NCI-H1092 treated with DMSO at 0.1 percent for 48 hours (cell line): ENCODE measurements around the gene MOB1A.
"Not testable (repeated sequence)": the region's sequence is repeated elsewhere in the genome, so short reads cannot be mapped to it uniquely, and the experiment has no call there.

Experiments
- DNase-seq: peaks from one replicate; lab custom pipeline; 2025; lab: John Stamatoyannopoulos, UW

MOB1A gene

DNA sequence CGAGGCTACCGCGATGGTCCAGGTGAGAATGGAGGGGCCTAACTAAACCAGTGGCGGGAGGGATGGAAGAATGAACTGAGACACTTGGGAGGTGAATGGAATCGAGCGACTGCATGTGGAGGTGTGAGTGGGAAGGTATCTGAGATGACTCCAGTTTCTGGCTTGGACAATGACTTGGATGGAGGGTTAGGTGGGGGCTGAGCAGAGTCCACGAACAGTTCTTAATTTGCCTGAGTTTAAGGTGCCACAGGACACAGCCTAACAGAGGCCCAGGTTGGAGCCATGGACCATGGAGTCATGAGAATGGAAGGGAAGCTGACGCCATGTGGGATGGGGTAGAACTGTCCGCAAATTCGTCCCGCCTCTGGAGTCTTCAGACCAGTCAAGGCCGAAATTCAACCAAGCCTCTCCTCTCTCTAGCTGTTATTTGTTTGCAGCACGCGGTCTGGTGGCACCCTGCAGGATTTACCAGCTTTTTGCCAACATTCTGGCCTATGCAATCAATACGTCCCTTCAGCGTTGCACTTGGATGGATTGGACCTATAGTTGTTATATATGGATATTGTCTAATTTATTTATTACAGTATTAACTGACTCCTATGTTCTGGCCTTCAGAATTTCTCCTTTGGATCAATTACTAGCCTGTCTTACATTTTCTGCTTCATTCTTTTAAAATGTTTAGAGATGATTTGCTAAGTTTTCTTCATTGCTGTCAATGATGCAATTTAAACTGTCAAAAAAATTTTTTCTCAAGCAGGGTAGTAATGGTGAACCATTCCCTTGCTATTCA is 30.0 kb downstream of the MOB1A start:
- no peak for DNase-seq

DNA sequence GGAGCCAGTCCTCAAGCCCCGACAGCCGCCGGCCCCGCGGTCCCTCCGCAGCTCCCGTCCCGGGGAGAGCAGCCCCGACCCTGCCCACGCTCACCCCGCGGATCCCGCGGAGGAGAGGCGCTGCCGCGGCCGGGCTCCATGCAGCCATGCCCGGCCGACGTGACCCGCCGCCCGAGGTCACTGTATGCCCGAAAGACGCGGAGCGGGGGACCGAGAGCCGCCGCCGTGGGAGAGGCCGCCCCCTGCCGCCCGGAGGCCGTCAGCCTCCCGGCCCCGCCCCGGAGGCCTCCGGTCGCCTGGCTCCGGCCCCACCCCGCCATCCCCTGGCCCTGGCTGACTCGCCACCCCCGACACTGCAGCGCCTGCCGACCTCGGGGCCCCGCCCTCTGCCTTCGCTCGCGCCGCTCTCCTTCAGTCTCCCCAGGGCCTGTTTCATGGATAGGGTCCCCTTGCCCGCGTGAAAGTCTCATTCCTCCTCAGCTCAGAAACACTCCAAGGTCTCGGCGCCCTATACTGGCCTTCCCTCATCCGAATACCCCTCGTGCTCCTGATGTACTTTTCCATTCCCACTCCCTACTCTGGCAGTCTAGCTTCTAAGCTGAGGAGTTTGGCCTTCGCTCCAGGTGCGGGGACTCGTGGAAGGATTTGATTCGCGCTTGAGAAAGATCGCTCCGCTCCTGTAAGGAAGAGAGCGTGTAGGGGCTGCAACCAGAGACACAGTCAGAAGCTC is 30.8 kb downstream of the MOB1A start, which contains the start of gene BOLA3:
Gene BOLA3 (minus strand): TSS at position 186 of the 730 bp plus-strand sequence. CDS start 38 bp downstream, at position 148.
- peak; percentile 73 for DNase-seq

DNA sequence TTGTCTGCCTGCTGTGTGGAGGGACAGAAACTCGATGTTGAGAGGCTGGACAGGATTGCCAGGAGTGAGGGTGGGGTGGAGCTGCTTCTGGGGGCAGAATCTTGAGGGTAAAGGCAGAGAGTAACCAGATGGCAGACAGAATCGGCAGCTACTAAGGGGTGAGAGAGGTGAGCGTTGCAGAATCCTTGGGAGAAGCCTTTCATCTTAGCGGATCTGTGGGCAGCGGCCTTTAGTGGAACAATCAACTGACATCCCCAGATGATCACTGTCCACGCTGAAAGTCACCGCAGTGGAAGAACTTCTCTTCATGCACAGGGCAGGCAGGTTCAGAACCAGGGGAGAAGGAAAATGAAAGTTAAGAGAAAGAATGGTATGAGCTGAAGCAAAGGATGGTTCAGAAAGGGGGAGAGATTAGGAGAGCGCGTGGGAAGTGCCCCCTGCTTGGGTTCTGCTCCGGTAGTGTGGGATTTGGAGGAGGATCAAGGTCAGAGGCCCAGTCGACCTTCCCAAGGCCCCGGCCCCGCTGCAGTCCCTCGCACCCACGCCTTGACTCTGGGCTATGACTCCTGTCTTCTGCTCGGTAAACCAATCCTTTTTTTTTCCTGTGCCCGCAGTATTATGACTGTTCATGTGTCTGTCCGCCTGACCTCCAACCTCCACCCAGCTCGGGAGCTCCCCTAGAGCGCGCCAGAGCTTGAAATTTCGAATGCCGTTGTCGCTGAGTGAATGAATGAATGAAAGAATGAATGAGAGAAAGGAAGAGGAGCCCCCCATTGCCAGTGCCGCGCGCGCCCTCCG is 31.6 kb downstream of the MOB1A start:
- DNase-seq, result no peak

DNA sequence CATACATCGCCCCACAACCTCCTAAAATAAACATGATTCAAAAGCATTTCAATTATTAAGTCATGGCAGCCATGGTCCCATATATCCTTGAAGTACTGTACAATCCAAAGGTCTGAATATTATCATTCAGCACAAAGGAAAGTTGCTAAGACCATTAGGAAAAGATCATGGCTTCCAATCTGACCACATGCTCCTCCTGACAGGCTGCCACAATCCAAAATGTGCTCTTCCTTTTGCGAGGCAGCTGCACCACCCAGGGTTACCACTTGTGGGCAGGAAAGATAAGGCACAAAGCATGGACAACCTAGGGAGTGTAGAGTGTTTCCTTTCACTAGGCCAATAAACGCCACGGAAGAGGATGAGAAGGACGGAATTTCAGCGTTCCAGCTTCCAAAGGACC is 36.3 kb downstream of the MOB1A start:
- no peak for DNase-seq

DNA sequence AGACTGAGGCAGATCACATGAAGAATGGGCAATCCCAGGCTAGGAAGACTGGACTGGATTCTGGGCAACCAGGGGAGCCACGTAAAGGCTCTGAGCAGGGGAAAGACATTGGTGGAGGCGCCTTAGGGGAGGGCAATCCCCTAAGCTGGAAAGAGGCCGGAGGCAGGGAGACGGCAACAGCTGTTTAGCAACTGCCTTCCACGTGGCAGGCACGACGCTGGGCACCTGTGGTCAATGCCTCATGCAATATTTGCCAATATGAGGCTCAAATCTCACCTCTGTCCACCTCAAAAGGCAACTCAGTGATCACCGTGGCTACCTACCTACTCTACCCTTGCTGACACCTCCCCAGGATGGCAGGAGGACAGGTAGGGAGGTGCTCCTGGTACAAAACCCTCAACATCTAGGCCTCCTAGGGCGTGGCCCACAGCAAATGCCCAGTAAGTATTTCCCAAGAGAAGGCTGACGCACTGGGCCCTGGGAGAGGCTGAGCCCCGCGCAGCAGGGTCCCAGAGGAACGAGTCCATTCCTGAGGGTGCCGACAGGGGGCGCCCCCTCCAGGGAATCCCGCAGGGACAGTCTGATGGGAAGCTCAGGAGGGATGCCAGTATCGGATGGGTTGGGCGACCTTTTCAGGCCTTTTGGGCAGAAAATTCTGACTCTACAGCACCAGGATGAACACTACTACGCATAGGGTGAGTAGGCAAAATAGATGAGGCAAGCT is 39.9 kb downstream of the MOB1A start:
- DNase-seq, result no peak

DNA sequence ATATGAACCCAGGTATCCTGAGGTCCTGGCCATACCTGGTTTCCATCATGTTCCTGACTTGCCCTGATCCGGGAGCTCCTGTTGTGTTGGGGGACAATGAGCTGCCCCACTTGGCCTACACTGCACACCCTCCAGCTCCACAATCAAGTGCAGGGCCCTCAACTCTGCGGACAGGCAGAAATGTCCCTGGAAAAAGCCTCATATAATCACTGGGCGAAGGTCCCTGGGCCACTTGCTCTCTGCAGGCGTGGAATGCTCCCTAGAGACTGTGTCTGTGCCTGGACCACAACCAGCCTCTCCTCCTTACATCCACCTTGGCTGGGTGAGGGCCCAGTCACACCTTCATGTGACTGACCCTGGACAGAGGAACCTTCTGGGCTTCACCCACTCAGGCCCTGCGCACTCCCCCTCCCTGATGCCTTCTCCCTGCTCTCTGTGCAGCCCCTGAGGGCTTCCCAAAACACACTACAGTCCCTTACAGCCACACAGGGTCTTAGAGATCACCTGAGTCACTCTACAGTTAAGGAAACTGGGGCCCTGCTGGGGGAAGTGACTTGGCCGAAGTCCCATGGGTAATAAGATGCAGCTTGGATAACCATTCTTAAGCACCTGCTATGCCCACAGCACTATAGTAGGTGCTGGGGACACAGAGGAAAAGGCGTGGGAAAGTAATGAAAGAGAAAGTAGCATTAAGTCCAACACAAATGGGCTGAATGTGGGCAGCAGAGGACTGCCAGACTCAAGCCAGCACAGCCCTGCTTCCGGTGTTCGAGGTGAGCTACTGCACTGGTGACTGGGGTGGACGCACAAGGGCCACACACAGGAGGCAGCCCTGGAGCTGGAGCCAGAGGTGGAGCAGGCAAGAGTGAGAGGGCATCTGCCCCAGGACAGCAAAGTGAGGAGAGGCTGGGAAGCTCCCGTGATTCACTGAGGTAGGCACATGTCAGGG is 40.8 kb downstream of the MOB1A start:
- DNase-seq, result no peak

DNA sequence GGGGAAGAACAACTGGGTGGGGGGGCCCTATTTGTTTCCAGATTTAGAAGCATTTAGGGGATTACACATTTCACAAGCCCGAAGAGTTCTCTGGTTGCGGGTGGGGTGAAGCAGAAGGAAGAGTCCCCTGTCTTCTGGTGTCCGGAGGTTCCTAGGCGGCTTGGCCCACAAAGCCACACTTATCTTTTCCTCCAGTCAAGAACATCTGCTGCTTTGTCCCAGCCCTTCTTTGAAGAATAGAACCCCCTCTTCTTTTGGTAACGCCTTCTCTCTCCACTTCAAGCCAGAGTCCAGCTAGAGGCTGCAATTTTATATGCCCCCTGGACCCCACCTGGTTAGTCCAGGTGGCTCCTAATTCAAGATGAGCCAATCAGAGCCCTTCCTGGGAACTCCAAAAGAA is 46.8 kb downstream of the MOB1A start:
- no peak for DNase-seq

DNA sequence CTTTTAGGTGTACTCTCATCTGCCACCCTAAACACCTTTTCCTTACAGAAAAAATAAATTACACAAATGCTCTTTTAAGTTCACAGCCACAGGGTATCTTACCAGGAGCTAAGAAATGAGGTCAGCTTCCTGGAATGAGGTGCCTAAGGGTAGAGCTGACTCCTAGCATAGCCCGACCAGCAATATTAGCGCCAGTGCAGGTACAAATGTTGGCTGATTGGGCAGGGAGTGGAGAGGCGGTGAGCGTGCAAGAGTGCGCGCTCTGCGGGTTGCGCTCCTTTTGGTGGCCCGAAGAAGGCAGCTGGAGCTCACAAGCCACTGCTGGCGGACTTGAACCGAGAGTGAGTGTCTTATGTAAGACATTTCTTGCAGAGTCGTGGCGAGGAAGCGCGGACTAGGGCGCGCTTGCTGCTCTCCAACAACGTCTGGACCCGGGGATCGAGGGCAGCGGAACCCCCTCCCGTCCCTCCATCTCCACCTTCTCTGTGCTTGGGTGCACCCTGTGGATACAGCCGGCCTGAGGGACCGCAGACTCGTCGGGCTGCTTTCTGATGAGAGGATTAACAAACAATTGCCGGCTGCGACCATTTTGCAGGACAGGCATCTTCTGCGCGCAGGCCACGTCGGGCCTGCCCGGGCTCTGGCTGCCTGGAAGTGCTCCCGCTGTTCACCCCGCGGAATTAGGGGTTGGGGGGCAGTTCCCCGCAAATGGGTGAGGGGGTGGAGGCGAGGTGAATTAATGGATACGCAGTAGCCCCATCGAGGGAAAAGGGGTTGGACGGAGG is 48.3 kb downstream of the MOB1A start:
- DNase-seq, result no peak

DNA sequence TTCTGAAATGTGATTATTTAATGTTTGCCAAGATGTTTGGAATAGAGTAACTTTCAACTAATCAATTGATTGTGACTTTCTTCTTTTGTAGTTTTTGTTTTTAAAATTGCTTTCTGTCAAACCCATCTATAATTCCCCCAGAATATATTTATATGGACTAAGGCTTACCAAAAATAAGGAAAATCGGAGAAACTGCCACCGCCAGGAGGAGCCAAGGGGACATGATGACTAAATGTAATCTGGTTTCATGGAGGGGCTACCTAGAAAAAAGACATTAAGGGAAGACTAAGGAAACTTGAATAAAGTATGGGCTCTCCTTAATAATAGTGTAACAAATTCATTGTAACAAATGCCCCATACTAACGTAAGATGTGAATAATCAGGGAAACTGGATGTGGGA is 50.5 kb downstream of the MOB1A start:
- no peak for DNase-seq

DNA sequence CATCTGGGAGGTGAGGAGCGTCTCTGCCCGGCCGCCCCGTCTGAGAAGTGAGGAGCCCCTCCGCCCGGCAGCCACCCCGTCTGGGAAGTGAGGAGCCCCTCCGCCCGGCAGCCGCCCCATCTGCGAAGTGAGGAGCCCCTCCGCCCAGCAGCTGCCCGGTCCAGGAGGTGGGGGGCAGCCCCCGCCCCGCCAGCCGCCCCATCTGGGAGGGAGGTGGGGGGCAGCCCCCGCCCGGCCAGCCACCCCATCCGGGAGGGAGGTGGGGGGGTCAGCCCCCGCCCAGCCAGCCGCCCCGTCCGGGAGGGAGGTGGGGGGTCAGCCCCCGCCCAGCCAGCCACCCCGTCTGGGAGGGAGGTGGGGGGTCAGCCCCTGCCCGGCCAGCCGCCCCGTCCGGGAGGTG is 54.7 kb downstream of the MOB1A start:
- not testable (repeated sequence) for DNase-seq

DNA sequence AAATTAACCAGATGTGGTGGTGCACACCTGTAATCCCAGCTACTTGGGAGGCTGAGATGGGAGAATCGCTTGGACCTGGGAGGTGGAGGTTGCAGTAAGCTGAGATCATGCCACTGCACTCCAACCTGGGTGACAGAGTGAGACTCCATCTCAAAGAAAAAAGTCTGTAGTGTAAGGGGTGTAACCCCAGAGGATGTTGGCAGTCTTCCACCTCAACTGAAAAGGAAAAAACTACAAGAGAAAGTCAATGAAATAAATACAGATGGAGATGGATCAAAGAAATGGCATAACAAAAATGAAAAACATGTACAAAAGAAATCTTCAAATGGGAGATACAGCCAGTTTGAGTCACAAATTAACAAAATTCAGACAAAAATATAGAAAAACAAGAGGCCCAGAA is 56.8 kb downstream of the MOB1A start:
- not testable (repeated sequence) for DNase-seq

DNA sequence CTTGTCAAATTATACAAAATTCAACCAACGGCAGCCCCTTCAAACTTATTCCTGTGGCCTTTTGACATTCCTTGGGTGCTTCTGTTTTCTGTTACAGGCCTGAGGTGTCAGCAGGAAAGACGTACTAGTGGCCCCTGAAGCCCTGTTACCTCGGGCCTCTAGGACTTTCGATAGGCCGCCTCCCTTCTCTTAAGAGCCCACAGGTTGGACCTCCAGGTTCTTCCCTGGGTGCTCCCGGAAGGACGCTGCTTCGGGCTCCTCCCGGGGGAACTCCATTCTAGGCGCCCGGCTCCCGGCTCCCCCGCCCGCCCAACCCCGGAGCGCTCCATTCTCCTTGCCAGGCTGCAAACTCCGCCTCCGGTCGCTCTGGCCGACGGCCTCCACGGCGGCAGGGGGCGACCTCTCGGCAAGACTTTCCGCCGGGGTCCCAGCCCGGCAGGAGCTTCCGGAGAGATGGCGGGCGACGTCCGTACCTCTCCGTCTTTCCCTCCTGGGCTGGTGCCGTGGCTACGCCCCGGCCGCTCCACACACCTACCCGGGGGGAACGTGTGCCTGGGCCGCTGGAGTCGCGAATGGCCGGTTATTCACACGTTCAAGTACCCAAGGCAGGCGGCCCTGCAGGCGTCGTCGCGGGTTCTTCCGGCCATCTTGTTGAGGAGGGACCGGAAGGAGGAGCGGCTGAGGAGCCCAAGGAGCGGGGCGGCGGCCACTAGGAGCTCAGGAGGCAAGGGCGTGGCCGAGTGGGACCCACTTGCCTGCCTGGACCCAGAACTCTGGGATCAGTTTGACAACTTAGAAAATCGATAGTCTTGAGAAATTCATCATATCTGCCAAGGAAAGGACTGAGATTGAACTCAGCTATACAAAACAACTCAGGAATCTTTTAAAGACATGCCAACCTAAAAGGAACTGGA is 58.5 kb downstream of the MOB1A start:
- DNase-seq, result peak; percentile 69

DNA sequence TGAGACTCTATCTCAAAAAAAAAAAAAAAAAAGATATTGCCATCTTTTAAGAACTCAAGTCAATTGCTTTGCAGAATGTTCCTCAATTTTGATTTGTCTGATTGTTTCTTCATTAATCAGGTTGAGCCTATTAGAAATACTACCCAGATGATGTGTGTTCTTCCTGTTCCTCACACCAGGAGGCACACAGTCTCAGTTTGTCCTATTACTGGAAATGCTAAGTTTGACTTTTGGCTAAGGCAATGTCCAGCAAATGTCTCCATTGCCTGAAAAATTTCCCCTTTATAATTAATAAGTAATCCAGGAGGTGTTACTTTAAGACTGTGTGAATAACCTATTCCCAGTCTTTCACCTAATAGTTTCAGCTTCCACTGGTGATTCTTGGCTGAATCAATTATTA is 59.3 kb downstream of the MOB1A start:
- DNase-seq, result no peak

DNA sequence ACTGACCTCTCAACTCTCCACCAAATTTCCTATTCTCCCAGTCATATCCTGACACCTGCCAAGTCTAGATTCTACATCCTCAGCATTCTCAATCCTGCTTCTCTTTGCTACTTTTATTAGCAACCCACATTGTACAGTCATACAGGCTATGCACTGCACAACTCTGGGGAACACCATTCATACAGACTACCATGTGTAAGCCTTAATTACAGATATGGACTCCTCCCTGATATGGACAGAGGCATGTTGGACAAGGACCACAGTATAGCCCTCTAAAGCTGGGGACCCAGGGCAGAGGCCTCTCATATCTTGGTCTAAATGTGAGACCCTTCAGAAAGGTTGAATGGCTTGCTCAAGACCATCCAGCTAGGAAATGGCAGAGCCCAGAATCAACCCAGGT is 67.3 kb downstream of the MOB1A start:
- DNase-seq, result no peak

DNA sequence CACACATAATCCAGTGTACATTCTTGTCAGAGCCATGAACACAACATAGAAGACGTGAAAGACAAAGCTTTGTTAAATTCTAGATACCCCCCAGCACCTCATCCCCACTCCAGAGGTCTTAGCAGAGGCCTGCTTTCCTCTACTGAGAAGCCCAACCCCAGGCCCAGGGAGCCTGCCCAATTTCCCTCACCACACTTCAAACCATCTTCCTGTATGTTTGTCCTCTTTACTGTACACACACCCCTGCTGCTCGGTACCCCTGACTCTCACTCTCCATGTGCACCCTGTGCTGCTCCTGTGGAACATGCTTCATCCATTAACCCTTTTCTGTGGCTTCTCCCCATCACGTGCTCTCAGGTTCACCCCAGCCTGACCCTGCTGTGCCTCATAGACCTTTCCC is 68.1 kb downstream of the MOB1A start:
- no peak for DNase-seq

DNA sequence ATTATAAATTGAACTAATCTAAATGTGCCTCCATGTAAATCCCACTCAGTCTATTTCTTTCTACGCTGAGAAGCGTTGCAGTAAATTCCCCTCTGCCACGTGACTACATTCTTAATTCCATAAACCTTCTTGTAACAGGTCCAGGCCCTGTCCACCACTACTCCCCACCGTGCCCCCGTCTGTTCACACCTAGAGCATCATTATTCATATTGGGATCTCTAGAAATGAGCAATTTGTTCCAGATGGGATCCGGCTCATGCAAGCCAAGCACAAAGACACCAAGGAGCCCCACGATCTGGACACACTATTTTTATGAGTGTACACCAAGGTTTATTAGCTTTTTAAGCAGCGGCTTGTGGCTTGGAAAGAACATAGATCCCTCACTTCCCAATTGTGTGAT is 69.1 kb downstream of the MOB1A start:
- DNase-seq, result no peak

DNA sequence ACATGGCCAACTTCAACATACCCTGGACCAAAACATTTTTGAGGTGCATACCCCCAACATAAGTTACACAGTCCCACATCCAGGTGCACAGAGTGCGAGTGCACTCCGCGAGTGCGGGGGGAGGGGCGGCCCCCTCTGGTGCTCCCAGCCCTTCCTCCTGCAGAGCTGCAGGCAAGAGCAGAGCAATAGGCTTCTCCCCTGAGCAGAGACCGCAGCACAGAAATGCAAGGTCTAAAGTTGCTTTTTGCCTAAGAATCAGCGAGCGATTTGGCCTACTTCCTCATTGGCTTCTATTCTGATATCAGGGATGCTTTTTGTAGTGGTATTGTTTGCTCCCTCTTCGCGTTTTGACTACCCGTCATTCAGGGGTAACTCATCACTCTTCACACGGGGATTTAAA is 71.6 kb downstream of the MOB1A start:
- no peak for DNase-seq

DNA sequence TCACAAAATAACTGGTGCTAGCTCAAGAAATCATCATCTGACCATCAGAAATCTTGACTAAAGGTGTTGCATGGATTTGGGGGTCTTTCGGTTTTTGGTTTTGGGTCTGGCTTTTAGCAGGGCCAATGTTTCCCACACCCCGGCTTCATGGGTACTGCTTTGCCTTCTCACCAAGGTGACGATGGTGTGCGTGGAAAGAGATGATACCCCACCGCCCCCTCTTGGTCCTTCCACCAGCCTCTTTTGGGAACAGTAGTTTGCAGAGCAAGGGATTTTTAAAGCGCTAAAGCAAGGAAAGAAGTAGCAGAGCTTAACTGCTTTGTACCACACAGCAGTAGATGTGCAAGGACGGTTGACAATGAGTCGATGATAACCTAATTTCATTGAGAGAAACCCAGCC is 73.3 kb downstream of the MOB1A start:
- DNase-seq, result no peak

DNA sequence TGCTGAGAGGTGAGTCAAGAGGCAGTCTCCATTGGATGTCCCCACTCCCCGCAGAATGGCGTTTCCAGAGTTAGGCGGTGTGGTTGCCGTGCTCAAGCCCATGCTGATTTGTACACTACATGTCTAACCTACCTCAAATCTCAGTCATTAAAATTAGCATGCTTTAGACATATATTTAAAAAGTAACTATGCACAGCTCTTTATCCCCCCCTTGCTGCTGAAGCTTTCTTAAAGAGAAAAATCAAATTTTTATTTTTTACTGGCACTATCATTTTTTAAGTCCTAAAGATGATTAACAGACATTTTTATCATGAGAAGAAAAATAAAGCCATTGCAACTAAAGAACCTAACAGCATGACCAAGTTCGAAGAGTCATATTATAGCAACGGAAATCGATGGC is 73.8 kb downstream of the MOB1A start:
- DNase-seq, result no peak
